Measurements from ENCODE around the gene KCNMA1.

Gene KCNMA1

DNA sequence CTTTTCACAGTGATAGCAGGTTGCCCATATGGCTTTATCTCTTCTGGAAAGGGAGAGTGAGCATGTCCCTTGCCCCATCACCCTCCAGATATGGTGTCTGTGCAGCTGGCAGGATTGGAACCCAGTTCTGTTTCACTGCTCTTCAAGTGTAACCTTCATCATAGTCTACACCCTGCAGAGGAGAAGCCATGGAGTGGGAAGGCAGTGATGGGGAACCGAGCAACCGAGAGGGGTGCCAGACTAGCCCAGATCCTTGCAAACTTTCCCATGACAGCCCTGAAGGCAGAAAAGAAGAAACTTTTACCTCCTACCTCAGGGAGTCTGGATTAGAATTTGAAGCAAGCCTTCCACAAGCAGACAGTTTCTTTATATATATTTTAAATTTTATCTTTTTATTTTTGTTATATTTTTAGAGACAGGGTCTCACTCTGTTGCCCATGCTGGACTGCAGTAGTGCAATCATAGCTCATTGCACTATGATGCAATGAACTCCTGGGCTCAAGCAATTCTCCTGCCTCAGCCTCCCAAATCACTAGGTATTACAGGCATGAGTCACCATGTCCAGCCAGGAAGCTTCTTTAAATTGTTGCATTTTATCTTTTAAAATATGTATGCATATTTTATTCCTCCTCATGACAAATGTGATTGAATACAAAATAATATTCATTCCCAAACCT, 133.3 kb downstream of the KCNMA1 start:
- DNase-seq: no peak

DNA sequence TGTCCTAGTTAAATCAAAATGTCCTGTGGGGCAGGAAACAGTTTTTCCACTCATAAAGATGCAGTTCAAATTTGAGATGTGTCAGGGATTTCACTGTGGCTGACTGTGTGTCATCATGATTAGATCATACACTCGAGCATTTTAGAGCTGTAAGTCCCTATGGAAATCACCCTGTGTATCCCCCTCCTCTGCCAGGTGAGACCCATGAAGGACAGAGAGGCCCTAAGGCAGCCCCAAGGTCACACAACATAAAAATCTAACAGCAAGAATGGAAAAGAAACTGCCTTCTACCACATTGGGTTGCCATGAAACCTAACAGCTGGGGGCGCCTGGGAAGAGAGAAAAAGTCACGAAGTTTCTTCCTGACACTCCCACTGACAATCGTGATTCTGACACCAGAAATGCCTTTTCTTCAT, 135.8 kb downstream of the KCNMA1 start:
- no peak for DNase-seq

DNA sequence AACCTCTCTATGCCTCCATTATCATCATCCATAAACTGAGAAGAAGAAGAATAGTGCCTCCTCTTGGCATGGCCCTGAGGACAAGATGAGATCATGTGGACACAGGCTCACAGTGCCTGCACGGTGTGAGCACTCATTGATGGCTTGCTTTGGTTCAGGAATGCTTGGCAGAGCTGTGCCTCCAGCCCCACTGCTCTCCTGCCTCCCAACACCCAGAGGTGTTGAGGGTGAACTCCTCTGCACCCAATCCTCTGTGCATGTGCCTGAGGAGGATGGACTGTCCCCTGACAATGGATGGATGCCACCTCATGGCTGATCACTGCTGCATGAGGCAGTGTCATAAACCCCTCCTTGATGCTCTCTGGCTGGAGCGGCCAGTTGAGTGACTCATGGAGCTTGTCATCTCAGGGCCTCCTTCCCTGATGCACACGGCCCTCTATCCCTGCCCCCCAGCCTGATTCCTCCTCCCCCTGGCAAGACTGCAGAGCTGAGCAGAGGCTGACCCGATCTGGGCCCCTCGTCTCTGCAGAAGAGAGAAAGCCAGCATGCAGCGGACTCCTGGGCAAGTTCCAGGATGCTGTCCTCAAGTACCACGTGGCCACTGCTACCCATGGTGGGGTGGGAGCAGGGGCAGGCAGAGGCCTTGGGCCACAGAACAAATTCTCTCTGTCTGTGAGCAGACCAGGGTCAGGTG, 136.3 kb downstream of the KCNMA1 start:
- no peak for DNase-seq

DNA sequence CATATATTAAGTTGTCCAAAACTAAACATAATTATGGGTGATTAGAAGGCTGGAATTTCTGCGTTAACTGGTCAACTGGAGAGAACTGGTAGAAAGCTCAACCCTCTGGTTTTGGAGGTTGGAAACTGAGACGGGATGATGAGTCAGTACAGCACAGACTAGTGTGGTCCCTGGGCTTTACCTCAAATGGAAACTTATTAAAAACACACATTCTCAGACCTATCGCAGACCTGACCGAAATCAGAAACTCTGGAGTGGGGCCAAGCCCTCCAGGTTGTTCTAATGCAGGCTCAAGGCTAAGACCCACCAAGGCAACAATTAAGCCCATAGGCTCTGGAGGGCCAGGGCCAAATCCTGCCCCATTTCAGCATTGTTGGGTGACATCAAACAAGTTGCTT, 136.9 kb downstream of the KCNMA1 start:
- no peak for DNase-seq

DNA sequence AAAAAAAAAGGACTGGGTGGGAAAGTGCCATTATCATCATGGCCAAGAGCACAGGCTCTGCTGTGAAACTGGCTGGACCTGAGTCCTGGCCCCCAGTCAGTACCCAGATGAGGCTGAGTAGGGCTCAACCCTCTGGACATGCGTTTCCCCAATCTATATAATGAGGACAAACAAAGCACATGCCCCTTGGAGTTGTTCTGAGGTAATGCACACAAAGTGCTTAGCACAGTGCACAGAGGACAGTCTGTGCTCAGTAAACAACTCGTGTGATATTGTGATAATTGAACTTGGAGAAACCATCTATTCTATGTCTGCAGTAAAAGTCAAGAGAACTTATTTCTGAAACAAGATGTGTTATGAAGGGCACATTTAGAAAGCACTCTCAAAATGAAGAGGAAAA, 138.8 kb downstream of the KCNMA1 start:
- no peak for DNase-seq

DNA sequence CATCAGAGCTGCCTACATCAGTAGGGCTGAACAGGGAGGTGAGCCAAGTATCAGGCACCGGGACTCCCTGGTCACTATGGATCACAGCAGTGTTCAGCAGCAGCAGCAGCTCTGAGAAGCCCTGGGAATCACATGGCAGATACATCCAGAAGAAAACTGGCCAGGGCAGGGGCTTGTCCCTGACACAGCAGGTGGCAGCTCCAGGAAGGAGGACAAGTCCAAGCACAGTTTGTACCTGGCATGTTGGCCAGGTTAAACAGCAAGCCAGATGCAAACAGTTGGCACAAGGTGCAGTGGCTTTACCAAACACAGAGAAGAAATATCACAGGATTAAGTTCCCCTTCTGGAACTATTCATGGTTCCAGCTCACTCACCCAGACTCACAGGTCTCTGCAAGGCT, 139.4 kb downstream of the KCNMA1 start:
- no peak for DNase-seq

DNA sequence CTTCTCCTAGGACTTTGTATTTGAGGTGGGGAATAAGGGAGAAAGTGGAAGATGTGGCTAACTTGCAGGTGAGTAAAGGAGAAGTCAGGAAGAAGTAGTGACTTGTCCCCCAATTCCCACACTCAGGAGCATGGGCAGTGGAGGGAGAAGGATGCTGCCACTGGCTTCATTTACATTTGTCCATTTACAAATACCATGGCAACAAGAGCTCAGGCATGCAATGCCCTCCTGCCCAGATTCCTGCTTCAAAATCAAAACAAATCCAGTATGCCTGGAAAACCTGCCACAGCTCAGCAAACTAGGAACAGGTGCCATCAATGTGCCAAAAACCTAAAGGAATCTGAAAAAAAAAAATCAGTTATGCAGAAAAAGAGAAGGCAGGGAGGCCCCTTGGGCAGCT, 139.9 kb downstream of the KCNMA1 start:
- no peak for DNase-seq

DNA sequence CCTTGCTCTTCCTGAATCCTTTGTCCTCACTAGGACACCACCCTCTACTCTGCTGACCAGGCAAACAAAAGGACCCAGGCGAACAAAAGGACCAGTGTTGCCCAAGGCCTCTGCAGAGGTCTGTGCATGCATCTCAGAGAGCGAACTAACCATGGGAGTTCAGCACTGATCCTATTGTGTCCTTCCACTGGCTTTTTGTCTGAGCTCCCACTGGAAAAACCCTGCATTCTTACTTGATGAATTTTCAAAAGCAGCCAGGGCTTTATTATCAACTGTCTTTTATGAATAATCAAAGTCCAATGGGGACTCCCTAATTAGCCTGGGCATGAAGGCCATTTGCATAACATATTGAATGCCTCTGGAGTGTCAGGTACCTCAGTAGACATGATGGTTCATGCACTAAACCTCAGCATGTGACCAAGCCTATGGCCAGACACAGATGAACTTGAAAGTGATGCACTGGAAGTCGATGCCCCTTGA, 140.6 kb downstream of the KCNMA1 start:
- no peak for DNase-seq

DNA sequence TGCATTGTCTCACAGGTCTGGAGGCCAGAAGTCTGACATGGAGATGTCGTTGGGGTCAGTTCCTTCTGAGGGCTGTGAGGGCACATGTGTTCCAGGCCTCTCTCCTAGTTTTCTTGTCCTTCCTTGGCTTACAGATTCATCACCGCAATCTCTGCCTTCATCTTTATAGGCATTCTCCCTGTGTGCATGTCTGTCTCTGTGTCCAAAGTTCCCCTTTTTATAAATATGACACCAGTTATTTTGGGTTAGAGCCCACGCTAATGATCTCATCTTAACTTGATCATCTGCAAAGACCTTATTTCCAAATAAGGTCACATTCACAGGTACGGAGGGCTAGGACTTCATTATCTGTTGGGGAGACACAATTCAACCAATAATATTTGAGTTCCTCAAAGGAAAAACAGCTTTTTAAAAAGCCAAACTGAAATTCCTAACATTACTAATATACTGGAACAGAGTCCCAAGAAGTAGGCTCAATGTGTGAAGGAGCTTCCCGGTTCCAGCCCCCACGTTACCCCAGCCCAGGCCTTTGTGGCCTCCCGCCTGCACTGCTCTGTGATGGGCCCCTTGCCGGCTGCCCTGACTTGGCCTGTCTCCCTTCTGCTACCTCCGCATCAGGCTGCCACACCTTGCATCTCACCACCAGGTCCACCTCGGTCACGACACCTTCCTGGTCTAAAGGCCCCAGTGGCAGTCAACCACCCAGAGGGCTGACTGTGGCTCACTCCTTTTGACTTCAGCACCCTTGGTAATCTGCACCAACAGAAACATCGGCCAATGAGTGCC, 142.7 kb downstream of the KCNMA1 start:
- no peak for DNase-seq

DNA sequence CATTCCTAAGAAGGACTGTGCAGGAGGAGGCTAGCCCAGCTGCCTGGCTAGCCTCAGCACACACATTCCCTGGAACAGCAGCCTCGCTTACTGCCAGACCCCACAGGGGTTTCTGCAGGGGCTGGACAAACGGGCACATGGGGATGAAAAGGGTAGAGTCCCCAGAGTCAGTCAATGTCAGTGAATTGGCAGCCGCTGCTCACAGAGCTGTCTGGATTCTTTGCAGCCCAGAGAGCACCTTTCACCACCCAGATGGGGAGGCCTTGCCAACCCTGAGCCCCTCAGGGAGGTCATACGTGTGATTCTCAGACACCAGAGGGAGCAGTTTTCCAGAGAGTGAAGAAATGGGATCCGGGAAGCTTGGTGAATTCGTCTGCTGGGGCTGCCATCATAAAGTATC, 143.3 kb downstream of the KCNMA1 start:
- DNase-seq: no peak

DNA sequence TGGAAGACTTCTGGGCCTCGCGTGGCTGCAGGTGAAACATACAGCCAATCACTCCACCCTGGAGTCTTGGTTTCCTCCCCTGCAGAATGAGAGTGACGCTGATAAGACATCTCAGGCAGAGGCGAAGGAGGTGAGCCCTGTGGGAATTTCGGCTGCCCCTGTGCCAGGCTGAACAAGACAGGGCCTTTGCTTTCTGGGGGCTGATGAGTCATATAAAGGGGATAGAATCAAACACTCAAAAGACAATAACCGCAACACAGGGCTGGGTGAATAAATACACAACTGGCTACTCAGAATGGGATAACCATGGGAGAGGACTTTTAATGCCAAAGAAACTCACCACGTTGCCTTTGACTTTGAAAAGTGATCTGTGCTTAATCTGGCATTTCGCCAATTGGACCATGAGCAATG, 143.8 kb downstream of the KCNMA1 start:
- no peak for DNase-seq

DNA sequence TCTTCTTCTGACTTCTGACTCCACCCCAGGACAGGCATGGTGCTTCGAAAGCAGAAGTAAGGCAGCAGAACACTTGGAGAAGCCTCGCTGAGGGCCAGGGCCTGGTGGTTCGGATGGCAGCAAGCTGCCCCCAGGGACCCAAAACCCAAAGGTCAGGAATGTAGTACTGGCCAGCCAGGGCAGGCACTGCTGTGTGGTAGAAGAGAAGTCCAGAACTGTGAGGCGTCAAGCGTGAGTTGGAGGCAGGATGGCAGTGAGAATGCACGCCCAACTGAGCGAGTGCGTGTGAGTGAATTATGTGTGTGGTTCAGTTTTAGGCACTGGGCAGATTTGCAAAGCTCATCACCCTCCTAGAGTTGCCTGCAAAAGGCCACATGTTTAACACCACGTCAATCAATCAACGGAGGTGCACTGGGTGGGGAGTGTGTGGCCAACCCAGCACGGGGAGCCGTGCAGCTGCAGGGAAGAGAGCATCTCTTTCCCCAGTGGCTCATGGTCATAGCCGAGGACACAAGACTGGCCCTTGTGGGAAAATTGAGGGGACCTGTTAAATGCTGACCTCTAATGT, 144.3 kb downstream of the KCNMA1 start:
- no peak for DNase-seq

DNA sequence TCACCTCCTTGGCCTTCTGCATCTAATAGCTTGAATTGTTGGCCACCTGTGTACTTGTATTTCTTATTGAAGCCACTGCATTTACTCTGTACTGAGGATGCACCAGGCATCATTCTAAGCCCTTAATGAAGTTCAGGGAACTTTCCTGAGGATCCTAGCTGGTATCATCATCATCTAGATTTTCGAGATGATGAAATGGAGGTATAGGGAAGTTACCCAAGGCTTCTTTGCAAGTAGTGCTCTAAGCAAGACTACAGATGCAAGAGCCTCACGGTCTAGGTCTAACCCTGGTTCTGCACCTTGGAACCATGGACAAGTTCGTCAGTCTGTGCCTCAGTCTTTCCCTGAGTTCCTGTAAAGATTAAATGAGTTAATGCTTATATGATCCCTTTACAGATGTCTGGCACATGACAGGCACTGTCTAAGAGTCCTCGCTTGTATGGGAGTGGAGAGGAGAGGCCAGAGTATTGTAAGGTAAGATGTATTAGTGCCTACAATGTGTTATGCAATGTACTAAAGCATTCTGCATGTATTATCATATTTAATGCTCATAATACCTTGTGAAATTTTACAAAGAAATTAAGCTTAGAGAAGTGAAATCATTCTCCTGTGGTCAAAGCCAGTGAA, 145.1 kb downstream of the KCNMA1 start:
- no peak for DNase-seq

DNA sequence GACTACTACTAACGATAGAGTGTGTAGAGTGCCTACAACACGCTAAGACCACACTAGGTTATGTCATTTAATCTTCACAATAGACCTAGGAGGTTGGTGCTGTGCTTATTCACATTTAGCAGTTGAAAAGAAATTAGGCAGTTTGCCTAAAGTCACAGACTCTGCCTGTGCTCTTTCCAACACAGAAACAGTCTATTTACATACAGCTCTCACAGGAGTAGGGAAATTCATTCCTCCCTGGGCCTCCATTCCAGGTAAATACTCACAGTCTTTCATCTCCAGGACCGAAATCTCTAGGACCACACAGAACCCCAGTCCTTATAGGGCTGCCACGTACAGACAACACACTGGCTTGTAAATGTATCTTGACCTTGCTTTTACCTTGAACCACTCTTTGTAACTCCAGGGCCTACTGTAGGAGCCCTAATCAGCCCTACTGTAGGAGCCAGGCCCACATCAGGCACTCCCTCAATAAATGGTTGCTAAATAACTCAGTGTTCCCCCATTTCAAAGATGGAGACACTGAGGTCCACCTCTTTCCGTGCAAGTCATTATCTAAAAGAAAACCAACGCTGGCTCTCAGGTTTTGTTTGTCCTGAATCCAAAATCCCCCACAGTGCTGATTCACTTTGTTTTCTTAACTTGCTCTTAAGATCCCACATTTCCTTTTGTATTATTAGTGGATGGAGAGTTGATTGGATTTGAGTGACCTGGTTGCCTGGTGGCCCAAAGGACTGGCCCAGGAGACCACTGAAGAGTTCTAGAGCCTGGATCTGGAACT, 146.9 kb downstream of the KCNMA1 start:
- DNase-seq: no peak

DNA sequence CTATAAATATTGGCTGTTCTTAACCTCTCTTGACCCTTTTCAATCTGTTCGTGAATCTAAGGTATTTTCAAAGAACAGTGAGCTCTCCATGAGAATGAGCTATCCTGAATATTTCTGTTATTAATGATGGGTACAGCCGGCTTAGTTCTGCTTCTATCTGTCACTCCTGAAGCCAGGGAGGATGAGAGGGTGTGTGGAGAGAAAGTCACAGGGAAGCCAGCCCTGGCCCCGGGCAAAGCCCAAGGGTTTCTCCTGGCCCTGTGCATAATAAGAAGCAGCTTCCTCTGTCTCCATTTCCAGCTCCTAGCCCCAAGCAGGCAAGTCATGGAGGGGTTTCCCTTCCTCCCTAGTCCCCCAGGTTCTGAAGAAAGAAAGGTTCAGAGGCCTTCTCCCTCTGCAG, 151.1 kb downstream of the KCNMA1 start:
- DNase-seq: no peak

DNA sequence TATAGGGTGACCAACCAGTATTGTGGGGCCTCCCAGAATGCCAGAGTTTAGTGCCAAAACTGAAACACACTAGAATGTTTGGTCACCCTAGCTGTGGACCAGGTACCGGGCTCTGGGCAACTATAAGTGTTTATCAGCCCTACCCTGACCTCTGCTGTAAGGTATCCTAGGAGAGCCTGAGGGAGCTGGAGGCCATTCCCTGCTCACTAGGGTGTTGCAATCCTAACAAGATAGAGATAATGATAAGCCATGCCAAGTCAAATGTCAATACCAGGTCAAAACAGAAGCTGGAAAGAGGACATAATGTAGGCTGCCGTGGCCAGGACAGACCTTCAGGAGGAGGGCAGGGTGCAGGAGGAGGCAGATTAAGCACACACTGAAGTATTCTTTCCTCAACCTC, 151.8 kb downstream of the KCNMA1 start:
- no peak for DNase-seq

DNA sequence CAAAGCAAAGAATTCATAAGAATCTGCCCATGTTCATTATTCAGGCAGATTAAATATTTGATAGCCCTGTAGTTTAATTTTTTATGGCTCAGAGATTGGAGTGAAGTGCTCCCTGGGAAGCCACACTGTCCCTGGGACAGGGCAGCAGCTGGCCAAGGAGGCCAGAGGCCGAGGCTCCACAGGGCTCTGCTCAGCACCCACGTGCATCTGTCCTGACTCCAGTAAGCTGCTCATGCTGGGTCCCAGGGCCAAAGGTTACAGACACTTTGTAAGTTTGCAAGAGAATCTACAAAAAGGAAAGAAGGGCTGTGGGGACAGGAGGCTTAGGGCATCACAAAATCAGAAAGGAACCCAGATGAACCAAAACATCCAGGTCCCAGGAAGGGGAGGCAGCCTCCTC, 155.5 kb downstream of the KCNMA1 start:
- DNase-seq: no peak

DNA sequence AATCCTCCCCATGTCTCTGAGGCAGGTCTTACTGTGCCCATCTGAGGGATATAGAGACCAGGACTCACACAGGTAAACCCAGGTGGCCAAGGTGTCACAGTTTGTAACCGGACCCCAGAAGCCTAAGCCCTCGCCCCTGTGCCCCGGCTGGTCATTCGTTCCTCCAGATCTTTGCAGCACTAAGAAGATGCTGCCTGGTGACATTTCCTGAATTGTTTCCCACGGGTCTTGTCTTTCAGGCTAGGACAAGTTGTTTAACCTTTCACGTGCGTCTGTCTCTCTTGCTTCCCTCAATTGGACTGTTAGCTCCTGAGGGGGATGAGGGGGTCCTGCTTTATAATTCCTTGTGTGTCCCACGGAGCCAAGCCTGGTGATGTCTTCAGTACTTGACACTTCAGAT, 158.0 kb downstream of the KCNMA1 start:
- DNase-seq: no peak

DNA sequence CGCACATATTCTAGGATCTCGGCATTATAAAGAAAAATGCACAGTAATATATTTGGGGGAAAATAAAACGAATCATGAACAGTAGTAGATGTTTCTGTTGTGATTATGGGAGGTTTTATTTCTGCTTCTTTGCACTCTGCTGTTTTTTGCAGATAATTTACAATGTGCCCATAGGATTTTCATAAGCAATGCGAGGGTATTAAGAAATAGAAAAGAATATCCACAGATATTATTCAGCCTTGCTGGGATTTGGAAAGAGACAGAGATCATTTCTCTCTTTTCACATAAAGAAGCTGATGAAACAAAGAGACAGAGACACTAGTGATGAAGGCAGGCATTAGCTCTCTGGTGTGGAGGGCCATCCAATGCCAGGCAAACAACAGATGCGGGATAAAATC, 158.6 kb downstream of the KCNMA1 start:
- no peak for DNase-seq

DNA sequence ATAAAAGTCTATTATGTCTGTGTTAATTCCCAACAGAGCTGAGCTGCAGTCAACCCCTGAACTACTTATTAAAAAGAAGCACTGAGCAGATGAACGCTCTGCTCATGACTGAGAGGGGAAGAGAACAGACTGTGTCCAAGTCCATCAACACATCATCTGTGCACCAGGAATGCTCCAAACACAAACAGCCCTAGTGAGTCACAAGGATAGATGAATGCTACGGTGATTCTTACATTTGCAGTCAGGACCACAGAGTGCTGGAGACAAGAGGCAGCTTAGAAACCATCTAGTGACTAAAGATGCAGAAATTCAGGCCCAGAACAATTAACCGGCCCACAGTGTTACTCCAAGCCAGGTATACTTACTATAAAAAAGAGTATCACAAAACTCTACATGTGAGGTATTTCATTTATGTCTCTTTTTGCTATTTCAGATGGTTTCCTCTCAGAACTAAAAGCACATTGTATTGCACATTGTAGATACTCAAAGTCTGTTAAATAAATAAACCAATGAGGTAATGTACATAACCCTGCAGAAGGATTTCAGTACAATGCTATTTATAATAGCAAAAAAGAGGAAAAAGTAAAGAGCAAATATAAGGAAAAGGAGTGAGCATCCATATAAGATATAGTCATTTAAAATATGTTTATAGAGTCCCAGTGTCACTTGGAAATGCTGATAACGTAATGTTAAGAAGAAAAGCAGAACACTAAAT, 159.2 kb downstream of the KCNMA1 start:
- DNase-seq: no peak

DNA sequence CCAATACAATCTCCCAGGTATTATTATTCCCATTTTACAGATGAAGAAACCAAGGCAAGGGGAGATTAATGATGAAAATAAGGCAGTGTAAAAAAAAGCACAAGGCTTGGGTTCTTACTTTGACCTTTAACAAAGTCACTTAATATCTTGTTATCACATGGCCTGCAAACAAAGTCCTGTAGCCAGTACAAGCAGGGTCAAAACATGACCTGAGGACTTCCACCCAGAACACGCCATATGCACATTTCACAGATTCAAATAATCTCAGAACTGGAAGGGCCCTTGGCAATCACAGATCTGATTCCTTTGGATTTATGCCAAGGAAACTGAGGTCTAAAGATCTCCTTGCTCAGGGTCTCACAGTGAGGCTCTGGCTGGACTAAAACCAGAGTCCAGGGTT, 162.1 kb downstream of the KCNMA1 start:
- no peak for DNase-seq

DNA sequence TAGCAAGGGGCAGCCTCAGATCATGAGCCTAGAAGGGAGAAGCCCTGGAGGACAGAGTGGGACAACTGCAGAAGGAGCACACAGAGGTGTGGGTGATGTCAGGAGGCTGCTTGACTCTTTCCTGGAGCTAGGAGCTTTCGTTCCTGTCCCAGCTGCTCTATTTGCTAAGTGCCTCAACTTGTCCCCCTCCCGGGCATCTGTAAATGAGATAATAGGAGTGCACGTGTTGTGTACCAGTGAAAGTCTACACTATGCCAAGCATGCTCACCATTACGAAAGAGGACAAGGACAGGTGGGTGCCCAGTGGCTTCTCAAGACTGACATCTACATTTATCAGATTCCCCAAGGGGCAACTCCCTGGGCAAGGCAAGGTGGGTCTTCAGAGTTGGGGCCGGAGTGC, 162.7 kb downstream of the KCNMA1 start:
- no peak for DNase-seq

Measured in stimulated activated CD4-positive, alpha-beta T cell treated with anti-CD3 and anti-CD28 coated beads, Interleukin-2, amount 100 ng/mL, for 24 hours (primary cell).